HCT116 (cell line): ENCODE measurements around the gene THEMIS. TPM values are rescaled to one million over a fixed set of nuclear protein-coding genes. Genes with fewer than 3 reads are reported as not detected.

ENCODE experiments used
- ATAC-seq: fragments of 200-7000 bp; cut with Tn5 transposase; 2 replicates; pipeline ENCODE4 v1.9.1; 2020; ENCODE audit warnings: mild to moderate bottlenecking, moderate library complexity
- BruUV-seq: library from RNA; stranded (reverse); fragments of 400-500 nt; replicated peaks from 2 replicates; lab custom pipeline; 2021; lab: Mats Ljungman, UMichigan
- CTCF ChIA-PET: fragments of 300-600 bp; sonication (Branson Sonifier 250); formaldehyde crosslinking; loops from one replicate; lab custom pipeline; 2021; ENCODE audit warnings: antibody characterized with exemption; lab: Charles Lee
- POLR2A ChIA-PET: fragments of 300-600, 350-600 bp; sonication (Branson Sonifier 250); formaldehyde crosslinking; loops from one replicate; lab custom pipeline; 2021; ENCODE audit warnings: antibody characterized with exemption; lab: Charles Lee
- RAD21 ChIA-PET, 2 experiments: fragments of 300-600 bp; sonication (Branson Sonifier 250); formaldehyde crosslinking; loops; one replicate each; lab custom pipeline; 2023; ENCODE audit warnings: low total read pairs in 2 of 2; ENCODE audit not compliant: uncharacterized antibody in 2 of 2, unreplicated experiment in 2 of 2, low non-redundant PET in 1 of 2; lab: Charles Lee
- DNase-seq: peaks from one replicate; pipeline ENCODE4 v3.0.0-alpha.2; 2010; ENCODE audit warnings: low read depth, low spot score
- H2AFZ ChIP-seq: fragments of 200-600 bp; shearing (Covaris generic), sonication (generic); 2 replicates; pipeline ENCODE4 v1.6.1; 2017; ENCODE audit warnings: low read depth, mixed run types, mixed read lengths, antibody characterized with exemption, low read length; ENCODE audit not compliant: poor library complexity, severe bottlenecking
- H3K27ac ChIP-seq: 2 replicates; pipeline ENCODE4 v1.5.1; 2012; ENCODE audit warnings: low read depth, low read length
- H3K27me3 ChIP-seq: fragments of 200-600 bp; sonication (generic); 2 replicates; pipeline ENCODE4 v1.6.1; 2016; ENCODE audit warnings: mixed run types, low read length, mixed read lengths; ENCODE audit not compliant: insufficient read depth
- H3K36me3 ChIP-seq, 2 experiments: fragments of 200-500 bp in 1 of 2; fragments of 200-600 bp in 1 of 2; sonication (Bioruptor generic) in 1 of 2; sonication (generic) in 1 of 2; 2 replicates each; pipeline versions ENCODE4 v1.5.1 to v1.6.1; 2014 to 2016; ENCODE audit warnings: low read length in 2 of 2, inconsistent platforms in 1 of 2, mixed read lengths in 1 of 2, mixed run types in 1 of 2; ENCODE audit not compliant: insufficient read depth in 2 of 2, control insufficient read depth in 1 of 2
- H3K4me1 ChIP-seq, 2 experiments: fragments of 200-600 bp in 1 of 2; sonication (generic) in 1 of 2; 2 replicates each; pipeline versions ENCODE4 v1.5.1 to v1.6.1; 2012 to 2017; ENCODE audit warnings: low read length in 2 of 2, inconsistent platforms in 1 of 2, mild to moderate bottlenecking in 1 of 2, mixed read lengths in 1 of 2, mixed run types in 1 of 2, moderate library complexity in 1 of 2; ENCODE audit not compliant: insufficient read depth in 2 of 2, control insufficient read depth in 1 of 2
- H3K4me2 ChIP-seq: fragments of 200-600 bp; sonication (generic); 2 replicates; pipeline ENCODE4 v1.6.1; 2017; ENCODE audit warnings: mixed run types, low read length, mixed read lengths
- H3K4me3 ChIP-seq, 2 experiments: fragments of 200-600 bp in 1 of 2; sonication (generic) in 1 of 2; replicated peaks in 1 of 2; 2 replicates each; pipeline ENCODE4 v1.5.1; 2011 to 2016; ENCODE audit warnings: low read length in 2 of 2, control low read depth in 1 of 2, low read depth in 1 of 2, mild to moderate bottlenecking in 1 of 2, mixed read lengths in 1 of 2, mixed run types in 1 of 2
- H3K79me2 ChIP-seq: fragments of 200-600 bp; sonication (generic); 2 replicates; pipeline ENCODE4 v1.6.1; 2017; ENCODE audit warnings: mild to moderate bottlenecking, mixed run types, low read length, moderate library complexity, mixed read lengths; ENCODE audit not compliant: insufficient read depth
- H3K9ac ChIP-seq: fragments of 200-600 bp; sonication (generic); 2 replicates; pipeline ENCODE4 v1.6.1; 2016; ENCODE audit warnings: low read length, mixed read lengths
- H3K9me2 ChIP-seq: fragments of 200-600 bp; sonication (generic), shearing (Covaris generic); 2 replicates; pipeline ENCODE4 v1.6.1; 2017; ENCODE audit warnings: mixed run types, mild to moderate bottlenecking, moderate library complexity; ENCODE audit not compliant: insufficient read depth
- H3K9me3 ChIP-seq, 2 experiments: fragments of 200-500 bp in 1 of 2; fragments of 200-600 bp in 1 of 2; sonication (Bioruptor generic) in 1 of 2; sonication (generic) in 1 of 2; 2 replicates each; pipeline ENCODE4 v1.6.1; 2014 to 2017; ENCODE audit warnings: low read length in 2 of 2, mixed read lengths in 2 of 2, inconsistent platforms in 1 of 2, low read depth in 1 of 2, mild to moderate bottlenecking in 1 of 2, mixed run types in 1 of 2, moderate library complexity in 1 of 2; ENCODE audit not compliant: control insufficient read depth in 1 of 2, insufficient read depth in 1 of 2
- H4K20me1 ChIP-seq: fragments of 200-600 bp; sonication (generic), shearing (Covaris generic); 2 replicates; pipeline ENCODE4 v1.6.1; 2017; ENCODE audit warnings: mixed run types, mild to moderate bottlenecking, moderate library complexity; ENCODE audit not compliant: insufficient read depth
- CEBPB ChIP-seq: IDR thresholded peaks from 2 replicates; pipeline ENCODE4 v1.6.1; 2012; ENCODE audit warnings: low read depth
- ELF1 ChIP-seq: IDR thresholded peaks from 2 replicates; pipeline ENCODE4 v1.6.1; 2012; ENCODE audit warnings: low read depth, borderline replicate concordance
- EZH2phosphoT487 ChIP-seq: fragments of 200-600 bp; IDR thresholded peaks from 2 replicates; pipeline ENCODE4 v1.6.1; 2018; ENCODE audit warnings: antibody characterized with exemption, borderline replicate concordance
- FOSL1 ChIP-seq: IDR thresholded peaks from 2 replicates; pipeline ENCODE4 v1.6.1; 2012; ENCODE audit warnings: low read depth
- JUND ChIP-seq: IDR thresholded peaks from 2 replicates; pipeline ENCODE4 v1.6.1; 2012
- POLR2AphosphoS5 ChIP-seq: IDR thresholded peaks from 2 replicates; pipeline ENCODE4 v1.6.1; 2011; ENCODE audit warnings: mild to moderate bottlenecking, low read depth, low read length, moderate library complexity
- REST ChIP-seq: IDR thresholded peaks from 2 replicates; pipeline ENCODE4 v1.6.1; 2012; ENCODE audit warnings: low read depth
- SRF ChIP-seq: IDR thresholded peaks from 2 replicates; pipeline ENCODE4 v1.6.1; 2012; ENCODE audit warnings: low read depth
- TCF7L2 ChIP-seq: IDR thresholded peaks from 2 replicates; pipeline ENCODE4 v1.7.0; 2011; ENCODE audit warnings: borderline replicate concordance, inconsistent platforms; ENCODE audit not compliant: insufficient read depth, insufficient read length; ENCODE audit errors: extremely low read depth
- YY1 ChIP-seq: IDR thresholded peaks from 2 replicates; pipeline ENCODE4 v1.6.1; 2011; ENCODE audit warnings: low read length, low read depth, moderate library complexity, mild to moderate bottlenecking; ENCODE audit not compliant: insufficient replicate concordance; ENCODE audit errors: extremely low read depth
- ZBTB33 ChIP-seq: IDR thresholded peaks from 2 replicates; pipeline ENCODE4 v1.6.1; 2011; ENCODE audit warnings: mild to moderate bottlenecking, low read length, moderate library complexity; ENCODE audit not compliant: insufficient replicate concordance; ENCODE audit errors: extremely low read depth
- ZNF274 ChIP-seq: fragments of 200-500 bp; sonication (Bioruptor generic); IDR thresholded peaks from 2 replicates; pipeline ENCODE4 v1.6.1; 2014; ENCODE audit warnings: mild to moderate bottlenecking, low read depth, low read length, inconsistent platforms
- intact Hi-C: fragments of 100-400 bp; cut with micrococcal nuclease; formaldehyde crosslinking; loops from 2 replicates; pipeline ENCODE4 v1.10.0; 2022
- total RNA-seq: library from RNA; stranded (reverse); gene quantifications from one replicate; pipeline ENCODE4 v1.2.1, GENCODE V29; 2021; ENCODE audit not compliant: unreplicated experiment

The THEMIS gene
- total RNA-seq, 1 experiment from 2014 or later = 0.20 TPM

DNA sequence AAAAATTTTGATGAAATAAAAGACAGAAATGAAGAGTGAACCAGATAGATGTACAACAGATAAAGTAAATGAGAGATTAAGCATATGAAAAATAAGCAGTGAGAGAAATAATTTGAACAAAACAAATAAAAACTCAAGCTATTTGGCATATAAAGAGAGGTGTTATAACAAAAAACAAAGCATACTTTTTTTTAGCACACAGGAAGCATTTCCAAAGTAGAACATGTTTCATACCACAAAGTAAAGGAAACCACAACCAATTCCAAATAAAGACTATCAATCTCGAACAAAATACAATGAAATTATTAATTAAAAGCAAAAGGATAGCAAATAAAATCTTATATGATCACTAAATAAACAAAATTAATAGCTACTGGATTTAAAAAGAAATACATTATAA lies 6.8 kb downstream of the THEMIS start:
- ChIA-PET RAD21 (no interaction called here), POLR2A (no interaction called here), CTCF (no interaction called here)
- BruUV-seq = no TSS peak
- H3K4me3 ChIP-seq = no peak overlapping the region
- H3K9me3 ChIP-seq = no peaks in the 10 kb centered on the region
- no peak for DNase-seq
- H3K4me1 ChIP-seq = no peaks in the 10 kb centered on the region
- H3K27me3 ChIP-seq = no peaks in the 10 kb centered on the region
- peak overlapping the region; percentile 67 for H2AFZ ChIP-seq
- H3K27ac ChIP-seq = no peak overlapping the region
- H3K36me3 ChIP-seq = no peaks in the 10 kb centered on the region
- TF ChIP-seq SRF (no peak), ZBTB33 (no peak), CEBPB (no peak), JUND (no peak), REST (no peak), ZNF274 (no peak), ELF1 (no peak), YY1 (no peak), EZH2phosphoT487 (no peak), TCF7L2 (no peak), POLR2AphosphoS5 (no peak), FOSL1 (no peak)
- no peaks in the 10 kb centered on the region for H3K79me2 ChIP-seq
- H4K20me1 ChIP-seq = no peaks in the 10 kb centered on the region
- no peak for ATAC-seq
- no peak overlapping the region for H3K4me2 ChIP-seq
- H3K9ac ChIP-seq = no peak overlapping the region
- intact Hi-C loops = no loop called here
- no peaks in the 10 kb centered on the region for H3K9me2 ChIP-seq
